GM18505 (cell line): ENCODE measurements around the gene LEAP2.

Experiments
- ATAC-seq: cut with Tn5 transposase; IDR thresholded peaks from one replicate; pipeline ENCODE4 v1.9.1; 2021; ENCODE audit not compliant: unreplicated experiment
- POLR2A ChIP-seq: IDR thresholded peaks from 4 replicates; pipeline ENCODE4 v1.6.1; 2011; ENCODE audit warnings: borderline replicate concordance; ENCODE audit not compliant: insufficient read depth, insufficient read length; ENCODE audit errors: extremely low read depth

Gene LEAP2

GRCh38 chr5:132901730-132902129 is 28.3 kb downstream of the LEAP2 start:
- TF ChIP-seq POLR2A = no peak
- ATAC-seq = no peak

- TF ChIP-seq POLR2A = no peak
- ATAC-seq = no peak
Measured at GRCh38 chr5:132905938-132906337, 32.5 kb downstream of the LEAP2 start.

GRCh38 chr5:132907161-132907560 is 33.7 kb downstream of the LEAP2 start:
- TF ChIP-seq POLR2A = no peak
- no peak for ATAC-seq

- no peak for ATAC-seq
Measured at GRCh38 chr5:132909702-132910101, 36.2 kb downstream of the LEAP2 start.

GRCh38 chr5:132915681-132916080 is 42.2 kb downstream of the LEAP2 start:
- ATAC-seq = no peak

More at GRCh38 chr5:132909702-132910101, 36.2 kb downstream of the LEAP2 start:
- no peak for TF ChIP-seq POLR2A

GRCh38 chr5:132916086-132916485 is 42.6 kb downstream of the LEAP2 start:
- TF ChIP-seq POLR2A = no peak
- no peak for ATAC-seq

More at GRCh38 chr5:132915681-132916080, 42.2 kb downstream of the LEAP2 start:
- no peak for TF ChIP-seq POLR2A
